HG02943 (cell line): ENCODE results near the gene XPNPEP1.

Experiments
- ATAC-seq: cut with Tn5 transposase; IDR thresholded peaks from one replicate; pipeline ENCODE4 v1.9.1; 2021; ENCODE audit warnings: mild to moderate bottlenecking, low read depth, moderate library complexity; ENCODE audit not compliant: unreplicated experiment

The XPNPEP1 gene

DNA sequence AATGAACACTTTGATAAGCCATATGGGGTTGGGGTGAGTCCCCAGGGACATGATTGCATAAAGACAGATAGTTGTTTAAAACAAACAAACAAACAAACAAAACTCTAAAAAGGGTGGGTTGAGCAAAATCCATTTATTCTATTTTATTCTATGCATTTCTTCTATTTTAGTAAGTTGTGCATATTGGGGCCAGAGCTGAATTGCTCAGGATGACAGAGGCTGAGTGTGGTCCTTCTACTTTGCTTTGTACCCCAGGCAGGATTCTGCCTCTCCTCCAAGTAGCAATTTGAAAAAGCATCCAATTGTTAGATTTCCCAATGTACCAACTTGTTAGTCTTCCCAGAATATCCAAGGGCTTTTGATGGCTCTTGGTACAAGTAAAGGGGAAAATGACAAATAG, 29.2 kb upstream of the XPNPEP1 start:
- no peak for ATAC-seq

DNA sequence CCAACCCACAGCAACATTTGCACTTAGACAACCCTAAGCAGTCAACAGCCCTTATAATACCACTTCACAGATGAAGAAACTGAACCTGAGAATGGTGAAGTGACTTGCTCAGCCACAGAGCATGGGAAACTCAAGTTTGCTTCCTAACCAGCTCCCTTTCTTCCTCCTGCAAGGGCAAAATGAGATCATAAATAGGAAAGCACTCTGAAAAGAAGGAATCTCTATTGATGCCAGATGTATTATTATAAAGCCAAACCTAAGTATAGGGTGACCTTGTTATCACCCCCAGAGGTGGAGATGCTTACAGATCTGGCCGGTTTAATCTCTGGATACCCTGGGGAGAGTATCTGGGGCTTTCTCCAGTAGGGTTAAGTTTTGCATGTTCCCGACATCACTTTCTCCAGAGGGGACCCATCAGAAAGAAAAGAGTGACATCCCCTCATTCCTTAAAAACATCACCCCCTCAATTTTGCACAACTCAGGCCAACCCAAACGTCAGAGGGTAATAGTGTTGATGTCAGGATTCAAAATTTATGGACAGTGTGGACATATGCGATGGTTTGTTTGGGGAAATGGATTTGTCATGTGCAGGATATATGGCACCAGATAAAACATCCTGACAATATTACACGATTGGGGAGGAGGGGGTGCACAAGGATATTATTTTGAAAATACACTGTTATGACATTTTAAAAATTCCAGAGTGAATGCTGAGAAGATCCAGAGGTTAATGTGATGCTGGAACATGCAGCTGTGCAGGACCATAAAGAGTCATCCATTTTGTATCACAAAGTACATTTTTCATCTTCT, 24.0 kb upstream of the XPNPEP1 start:
- no peak for ATAC-seq

DNA sequence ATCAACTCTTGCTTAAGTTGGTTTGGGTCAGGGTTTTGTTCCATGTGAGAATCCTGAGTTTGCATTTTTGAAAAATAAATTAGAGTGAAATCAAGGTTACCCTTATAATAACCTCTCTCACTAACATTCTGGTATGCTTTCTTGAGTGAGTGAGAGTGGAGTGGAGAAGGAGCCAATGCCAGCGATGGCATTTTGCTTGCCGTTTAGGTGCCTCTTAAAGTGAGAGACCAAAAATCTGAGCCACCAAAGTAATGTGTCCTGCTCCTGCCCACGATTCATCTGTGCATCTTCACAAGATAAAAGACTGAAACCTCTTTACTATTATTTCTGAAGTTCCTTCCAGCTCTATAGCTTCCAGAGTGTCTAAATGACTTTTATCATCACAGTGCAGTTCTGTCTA, 23.4 kb upstream of the XPNPEP1 start:
- ATAC-seq = no peak

DNA sequence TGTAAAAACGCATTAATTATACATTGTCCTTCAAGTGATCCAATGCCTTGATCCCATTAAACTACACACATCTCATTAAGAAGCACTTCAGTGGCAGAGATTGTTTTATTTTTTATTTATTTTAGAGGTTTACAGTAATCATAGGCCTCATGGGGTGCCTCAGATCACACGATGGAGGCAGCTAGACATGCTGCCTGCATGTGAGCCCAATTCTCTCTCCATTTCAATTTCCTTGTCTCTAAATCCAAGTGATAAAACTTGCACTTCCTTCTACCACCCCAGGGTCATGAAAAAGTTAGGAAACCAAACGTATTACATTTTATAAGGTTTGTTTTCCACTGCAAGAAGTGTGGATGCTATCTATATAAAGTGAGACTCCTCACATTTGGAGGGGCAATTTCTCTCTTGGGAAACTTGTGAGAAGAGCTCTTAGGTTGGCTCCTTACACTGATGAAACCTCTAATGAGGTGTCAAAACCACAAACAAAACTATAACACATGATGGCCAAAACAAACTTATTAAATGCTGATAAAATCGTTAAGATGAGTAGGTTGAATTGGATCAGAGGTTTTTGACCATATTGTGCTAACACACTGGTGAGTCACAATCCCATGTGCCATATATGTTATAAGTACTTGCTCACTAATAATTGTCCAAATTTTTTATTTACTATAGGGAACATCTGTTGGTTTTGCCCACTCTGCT, 22.3 kb upstream of the XPNPEP1 start:
- no peak for ATAC-seq

DNA sequence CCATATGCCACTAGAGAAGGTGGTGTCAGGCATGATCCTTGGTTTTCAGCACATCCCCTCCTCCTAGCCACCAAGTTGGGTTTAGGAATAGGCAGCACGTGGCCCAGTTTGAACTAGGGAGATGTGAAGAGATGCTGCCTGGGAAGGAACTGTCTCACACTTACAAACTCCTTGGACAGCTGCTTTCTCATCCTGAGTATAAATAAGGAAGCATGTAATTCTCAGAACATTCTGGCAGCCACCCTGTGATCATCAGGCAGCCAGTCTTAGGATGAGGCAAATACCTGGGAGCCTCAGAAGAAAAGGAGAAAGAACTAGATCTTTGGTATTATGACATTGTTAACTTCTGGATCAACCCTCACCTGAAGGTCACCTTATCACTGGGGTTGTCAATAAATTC, 21.3 kb upstream of the XPNPEP1 start:
- ATAC-seq = no peak

DNA sequence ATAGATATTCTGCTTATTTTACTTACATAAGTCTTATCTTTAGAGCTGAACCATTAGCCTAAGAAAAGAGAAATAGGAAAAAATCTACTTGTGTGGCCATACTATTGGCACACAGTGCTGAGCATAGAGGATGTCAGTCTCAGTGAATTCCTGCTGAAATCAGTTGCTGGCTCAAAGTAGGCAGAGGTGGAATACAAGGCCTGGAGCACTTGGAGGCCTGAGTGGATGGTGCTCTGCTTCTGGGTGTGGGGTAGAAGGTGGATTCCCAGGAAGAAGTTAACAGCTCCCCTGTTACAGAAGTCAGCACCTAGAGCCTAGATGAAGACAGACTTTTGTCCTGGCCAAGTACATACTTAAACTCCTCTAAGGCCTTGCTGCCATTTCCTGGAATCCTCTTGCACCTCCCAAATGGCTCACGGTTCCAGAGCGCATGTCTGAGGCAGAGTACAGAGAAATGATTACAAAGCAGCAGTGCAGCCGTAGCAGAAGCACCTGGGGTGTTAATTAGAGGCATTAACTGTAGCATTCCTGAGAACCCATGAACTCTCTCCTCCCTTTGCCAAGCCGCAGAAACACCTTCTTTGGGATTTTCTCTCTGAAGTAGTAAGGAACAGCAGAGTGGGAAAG, 18.0 kb upstream of the XPNPEP1 start:
- no peak for ATAC-seq

DNA sequence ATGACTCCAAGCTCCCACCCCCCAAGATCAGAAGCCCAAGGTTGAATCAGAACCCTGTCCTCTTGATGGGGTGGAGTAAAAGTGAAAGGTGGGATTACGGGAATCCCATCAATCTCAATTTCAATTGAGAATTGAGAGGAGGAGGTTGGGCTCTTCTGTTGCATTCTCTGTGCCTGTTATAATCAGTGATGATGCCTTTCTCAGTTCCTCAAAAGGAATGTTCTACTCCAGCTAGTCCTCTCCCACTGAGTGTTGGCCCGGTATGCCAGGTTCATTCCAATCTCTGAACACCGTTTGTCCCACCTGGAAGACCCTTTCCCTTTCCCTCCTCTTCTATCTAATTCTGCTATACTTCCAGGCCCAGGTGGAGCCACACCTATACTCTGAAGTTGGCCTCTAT, 17.2 kb upstream of the XPNPEP1 start:
- no peak for ATAC-seq

DNA sequence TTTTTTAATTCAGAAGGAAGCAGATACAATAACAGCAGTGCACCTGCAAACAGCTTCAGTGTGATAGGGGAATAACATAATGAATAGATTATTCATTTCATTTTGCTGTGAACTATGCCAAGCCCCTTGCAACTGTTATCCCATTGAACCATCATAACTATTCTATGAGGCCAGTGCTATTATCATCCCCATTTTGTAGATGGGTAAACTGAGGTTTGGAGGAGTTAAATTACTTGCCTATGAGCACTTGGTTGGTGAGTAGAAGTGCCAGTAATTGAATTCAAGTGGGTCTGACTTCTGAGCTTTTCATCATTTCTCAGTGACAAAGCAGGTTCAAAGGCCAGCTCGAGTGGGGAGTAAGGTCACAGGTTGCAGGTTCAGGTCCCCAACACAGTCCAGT, 16.8 kb upstream of the XPNPEP1 start:
- no peak for ATAC-seq

DNA sequence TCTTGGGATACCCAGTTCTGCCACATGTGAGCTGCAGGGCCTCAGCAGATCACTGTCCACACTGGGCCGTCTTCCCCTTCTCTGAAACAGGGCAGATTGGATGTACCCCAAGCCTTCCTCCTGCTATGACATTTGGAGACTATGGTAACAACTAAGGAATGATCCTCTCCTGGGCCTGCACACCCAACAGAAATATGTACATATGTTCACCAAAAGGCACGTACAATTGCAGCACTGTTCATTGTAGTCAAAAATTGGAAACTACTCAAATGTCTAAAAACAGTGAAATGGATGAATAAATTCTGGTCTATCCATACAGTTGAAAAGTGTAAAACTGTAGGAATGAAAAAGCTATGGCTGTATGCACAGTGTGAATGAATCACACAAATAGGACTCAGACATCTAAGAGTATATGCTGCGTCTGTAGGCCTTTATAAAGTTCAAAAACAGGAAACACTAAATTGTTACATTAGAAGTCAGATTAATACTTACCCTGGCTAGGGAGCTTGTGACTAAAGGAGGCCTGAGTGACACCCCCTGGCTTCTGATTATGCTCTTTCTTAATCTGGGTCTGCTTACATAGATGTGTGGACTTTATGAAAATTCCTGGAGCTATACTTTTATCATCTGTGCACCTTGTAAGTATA, 16.1 kb upstream of the XPNPEP1 start:
- ATAC-seq = no peak

DNA sequence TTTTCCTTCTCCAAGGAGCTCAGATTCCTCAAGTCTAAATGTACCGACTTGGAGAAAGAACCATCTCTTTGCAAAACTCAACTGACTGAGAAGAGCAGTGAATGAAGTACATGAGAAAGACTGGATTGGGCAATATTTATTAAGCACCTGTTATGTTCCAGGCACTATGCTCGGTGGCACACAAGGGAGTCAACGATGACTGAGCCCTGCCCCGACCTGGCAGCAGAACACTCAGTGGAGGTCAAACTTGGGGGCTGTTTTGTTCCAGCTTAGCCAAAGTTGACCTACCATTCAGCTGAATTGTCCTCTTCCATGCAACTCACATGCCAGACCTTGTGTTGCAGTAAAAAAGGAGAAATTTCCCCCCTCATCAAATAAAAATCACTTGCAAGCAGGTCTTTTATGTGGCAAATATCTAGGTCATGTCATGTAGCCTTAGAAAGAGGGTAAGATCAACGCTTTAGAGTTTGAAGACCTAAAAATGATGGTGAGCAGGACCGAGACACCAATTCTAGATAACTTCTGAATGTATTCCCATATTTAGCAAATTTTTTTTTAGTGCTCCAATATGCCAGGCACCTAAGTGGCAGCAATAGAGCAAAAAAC, 14.3 kb upstream of the XPNPEP1 start:
- no peak for ATAC-seq

DNA sequence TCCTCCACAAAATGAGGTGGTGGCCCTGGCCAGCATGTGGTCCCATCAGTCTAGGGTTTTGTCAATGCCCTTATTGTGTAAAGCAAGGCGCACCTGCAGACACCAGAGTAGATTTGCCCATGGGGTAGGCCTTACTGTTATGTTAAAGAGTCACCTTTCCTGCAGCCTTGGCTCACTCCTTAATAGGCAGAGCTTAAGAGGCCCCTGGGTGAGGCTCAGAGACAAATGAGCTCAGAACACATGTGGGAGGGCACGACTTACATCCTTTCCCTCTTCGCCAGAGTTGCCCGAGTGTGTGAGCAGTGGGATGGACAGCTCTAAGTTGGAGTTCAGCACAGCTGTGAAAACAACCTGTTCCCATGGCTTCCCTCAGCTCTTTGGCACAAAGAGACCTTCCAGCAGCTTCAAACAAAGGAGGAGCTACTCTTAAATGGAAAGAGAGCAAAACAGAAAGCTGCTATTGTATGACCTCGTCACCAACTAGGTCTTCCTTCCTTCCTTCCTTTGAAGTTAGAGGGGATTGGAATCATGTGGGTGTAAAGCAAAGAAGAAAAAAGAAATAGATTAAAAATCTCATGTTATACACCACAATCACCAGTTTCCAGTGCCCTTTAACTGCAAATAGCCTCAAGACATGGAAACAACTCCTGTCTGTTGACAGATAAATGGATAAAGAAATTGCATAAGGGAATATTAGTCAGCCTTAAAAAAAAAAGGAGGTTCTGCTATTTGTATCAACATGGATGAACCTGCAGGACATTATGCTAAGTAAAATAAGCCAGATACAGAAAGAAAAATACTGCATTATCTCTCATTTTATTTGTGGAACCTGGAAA, 11.9 kb upstream of the XPNPEP1 start:
- ATAC-seq = no peak

DNA sequence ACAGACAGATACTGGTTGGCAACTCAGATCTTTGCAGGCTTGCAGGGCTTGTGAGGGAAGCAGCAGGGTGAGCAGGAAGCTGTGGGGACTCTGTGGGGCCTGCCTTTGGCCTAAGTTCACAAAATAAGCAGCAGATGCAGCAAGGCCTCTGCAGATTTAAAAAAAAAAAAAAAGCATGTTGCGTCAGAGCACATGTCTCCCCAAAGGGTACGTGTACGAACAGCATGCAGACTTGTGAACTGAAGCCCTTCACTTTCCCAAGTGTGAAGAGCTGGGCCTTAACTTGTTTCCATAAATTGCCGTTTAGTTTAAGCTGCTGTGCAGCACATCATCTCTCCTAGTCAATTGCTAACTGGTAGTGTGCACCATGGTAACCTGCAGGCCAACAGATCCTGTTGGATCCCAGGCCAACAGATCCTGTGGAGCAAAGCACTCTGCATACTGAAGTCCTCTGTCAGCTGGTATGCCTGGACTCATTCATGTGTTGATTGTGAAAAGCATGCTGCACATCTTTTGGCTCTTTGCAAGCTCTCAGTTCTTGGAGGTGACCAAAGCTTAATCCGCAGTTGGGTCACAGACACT, 10.8 kb upstream of the XPNPEP1 start:
- ATAC-seq = no peak

DNA sequence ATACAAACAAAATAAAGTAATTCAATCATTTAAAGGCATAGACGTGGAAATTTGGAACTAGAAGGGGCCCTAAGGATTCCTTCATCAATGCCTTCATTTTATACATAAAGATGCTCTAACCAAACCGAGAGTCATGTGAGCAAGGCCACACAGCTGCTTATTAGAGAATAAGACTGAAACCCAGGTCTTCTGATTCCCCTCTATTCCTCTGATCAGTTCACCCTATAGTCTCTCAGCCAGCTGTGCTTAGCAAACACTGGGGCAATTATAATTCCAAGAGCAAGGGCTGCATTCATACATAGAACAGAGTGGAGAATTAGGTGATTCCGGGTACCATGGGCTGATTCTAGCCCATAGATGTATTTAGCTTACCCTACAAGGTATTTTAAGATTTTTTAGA, 9.7 kb upstream of the XPNPEP1 start:
- ATAC-seq = no peak

DNA sequence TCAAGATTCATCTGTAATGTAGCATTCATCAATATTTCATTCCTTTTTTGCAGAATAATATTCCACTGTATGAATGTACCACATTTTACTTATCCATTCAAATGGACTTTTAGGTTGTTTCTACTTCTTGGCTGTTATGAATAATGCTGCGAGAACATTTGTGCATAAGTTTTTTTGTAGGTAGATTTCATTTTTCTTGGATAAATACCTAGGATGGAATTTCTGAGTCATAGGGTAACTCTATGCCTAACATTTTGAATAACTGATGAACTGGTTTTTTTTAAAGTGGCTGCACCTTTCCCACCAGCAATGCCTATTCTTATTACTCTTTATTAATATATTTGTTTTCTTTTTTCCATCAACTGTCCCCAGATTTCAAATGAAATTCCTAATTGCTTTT, 9.1 kb upstream of the XPNPEP1 start:
- no peak for ATAC-seq

DNA sequence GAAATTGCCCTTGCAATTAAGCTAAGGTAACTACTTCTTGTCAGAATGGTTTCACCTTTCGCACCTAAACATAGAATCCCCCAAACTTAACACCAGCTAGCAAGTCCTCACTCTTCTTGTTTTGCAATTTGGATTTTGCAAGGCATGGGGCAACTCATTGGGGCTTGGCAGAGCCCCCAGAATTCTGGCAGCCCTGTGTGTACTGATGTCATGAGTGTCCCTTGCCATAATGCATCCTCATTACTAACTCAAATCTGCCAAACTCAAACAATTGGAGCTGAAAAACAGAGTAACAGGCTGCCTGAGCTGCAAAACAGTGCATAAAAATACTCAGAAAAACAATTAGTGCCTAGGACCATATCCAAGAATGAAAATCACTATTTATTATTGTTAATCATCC, 7.9 kb upstream of the XPNPEP1 start:
- ATAC-seq = no peak

DNA sequence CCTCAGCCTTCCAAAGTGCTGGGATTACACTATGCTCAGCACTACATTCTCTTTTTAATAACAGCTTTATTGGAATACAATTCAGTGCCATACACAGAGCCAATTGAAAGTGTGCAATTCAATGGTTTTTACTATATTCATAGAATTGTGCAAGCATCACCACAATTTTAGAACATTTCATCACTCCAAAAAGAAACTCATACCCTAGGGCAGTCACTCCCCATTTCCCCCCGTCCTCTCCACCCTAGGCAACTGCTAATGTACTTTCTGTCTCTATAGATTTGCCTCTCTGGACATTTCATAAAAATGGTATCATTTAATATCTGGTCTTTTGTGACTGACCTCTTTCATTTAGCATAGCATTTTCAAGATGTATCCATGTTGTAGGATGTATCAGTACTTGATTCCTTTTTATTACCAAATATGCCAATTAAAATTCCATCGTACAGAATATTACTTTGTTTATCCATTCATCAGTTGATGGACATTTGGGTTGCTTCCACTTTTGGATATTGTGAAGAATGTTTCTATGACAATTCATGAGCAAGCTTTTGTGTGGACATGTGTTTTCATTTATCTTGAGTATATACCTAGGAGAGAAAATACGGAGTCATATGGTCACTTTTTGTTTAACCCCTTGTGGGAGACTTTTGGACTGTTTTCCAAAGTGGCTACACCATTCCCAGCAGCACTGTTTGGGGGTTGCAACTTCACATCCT, 6.3 kb upstream of the XPNPEP1 start:
- ATAC-seq = no peak

DNA sequence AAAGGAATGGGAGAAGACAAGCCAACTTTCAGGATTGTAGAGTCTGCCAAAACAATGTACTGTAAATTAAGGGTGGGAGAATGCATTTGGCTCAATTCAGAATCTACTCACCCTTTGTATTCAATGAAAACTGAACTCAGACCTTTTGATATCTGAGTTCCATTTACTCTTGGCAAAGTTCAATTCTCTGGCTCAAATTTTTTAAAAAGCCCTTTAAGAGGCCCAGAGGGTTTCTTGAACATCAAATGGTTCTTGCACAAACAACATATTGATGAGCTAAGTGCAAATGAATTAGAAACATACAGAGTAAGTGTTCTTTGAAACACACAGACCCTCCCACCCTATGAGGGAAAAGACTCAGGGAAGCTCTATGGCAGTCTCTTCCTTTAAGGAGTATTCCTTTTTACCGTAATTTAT, 5.2 kb upstream of the XPNPEP1 start:
- ATAC-seq = no peak

DNA sequence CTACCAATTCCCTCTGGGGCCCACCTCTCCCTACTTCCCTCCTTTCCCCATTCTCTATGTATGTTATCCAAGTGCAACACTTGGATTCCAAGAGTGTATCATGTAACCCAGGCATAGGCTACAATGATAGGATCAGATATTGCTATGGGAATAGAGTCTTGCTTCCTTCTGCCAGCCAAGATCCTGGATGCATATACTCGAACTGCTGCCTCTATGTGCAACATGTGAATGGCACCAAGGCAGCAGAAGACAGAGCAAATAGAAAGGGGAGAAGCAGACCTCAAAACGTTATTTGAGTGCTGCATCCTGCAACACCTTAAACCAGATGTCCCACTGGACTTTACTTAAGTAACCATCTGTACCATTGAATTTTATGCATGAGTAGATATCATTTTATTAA, 3.5 kb upstream of the XPNPEP1 start:
- no peak for ATAC-seq
